ENCODE data around the gene TCEANC.

GRCh38 chrX:13698432-13698831 lies 45.5 kb downstream of the TCEANC start:
- no peak for TF ChIP-seq CTCF (IDR thresholded peaks at IDR 0.05; ENCODE audit: insufficient read depth, low read length)
- TF ChIP-seq POLR2AphosphoS5 (IDR thresholded peaks at IDR 0.05; ENCODE audit: low read depth) = no peak
- no peak for TF ChIP-seq REST (IDR thresholded peaks at IDR 0.05; ENCODE audit: insufficient replicate concordance, low read depth)
- no peak for TF ChIP-seq GABPA (IDR thresholded peaks at IDR 0.05; ENCODE audit: low read depth)
- no peak for TF ChIP-seq SPI1 (IDR thresholded peaks at IDR 0.05; ENCODE audit: borderline replicate concordance, low read depth)

All from HL-60 (cell line).